ENCODE data around the gene NUDT17. TPM values are rescaled to one million over a fixed set of nuclear protein-coding genes. Genes with fewer than 3 reads are reported as not detected.

Gene NUDT17
- polyA plus RNA-seq, 1 of the 3 experiments (the other 2 are of a cell fraction), result 8.1 TPM

- Histone ChIP-seq H3K27ac (ENCODE audit: low read depth in 2 of 2, low read length in 1 of 2) (peak overlapping the region; percentile 83 to 92), H3K79me2 (ENCODE audit: insufficient read depth) (peaks cover 20% of the 10 kb centered on the region), H3K9me3 (no peaks in the 10 kb centered on the region), H3K4me2 (peak overlapping the region; percentile 76), H3K36me3 (replicated peaks in 1 of 2; ENCODE audit: control insufficient read depth in 1 of 2, insufficient read depth in 2 of 2, low read length in 1 of 2) (peaks cover 18 to 20% of the 10 kb centered on the region in 2 experiments), H3K27me3 (ENCODE audit: insufficient read depth) (no peaks in the 10 kb centered on the region; the same call in 1 of the 2 replicates), H3K4me1 (ENCODE audit: control insufficient read depth in 1 of 2, insufficient read depth in 2 of 2, low read depth in 1 of 2, low read length in 1 of 2) (peaks cover 8 to 9% of the 10 kb centered on the region in 2 experiments; a peak in 3 of 4 replicates), H4K20me1 (ENCODE audit: insufficient read depth) (no peaks in the 10 kb centered on the region; the same call in 1 of the 2 replicates), H3K9ac (peak overlapping the region; percentile 77), H3K4me3 (ENCODE audit: low read depth in 2 of 2, low read length in 1 of 2) (peak overlapping the region; percentile 66 to 83), H3F3A (replicated peaks; ENCODE audit: insufficient read depth) (no peaks in the 10 kb centered on the region), H2AFZ (ENCODE audit: low read depth) (peak overlapping the region; percentile 88), H3K9me2 (no peaks in the 10 kb centered on the region)
- ChIA-PET CTCF (interaction anchor here (0.5 to 9.4 kb wide), 9 partner anchors 9 to 148 kb away, joined by 3 to 162 read pairs (median 3); partner anchors contain the start of genes LIX1L and NUDT17), POLR2A (interaction anchor here (1.0 to 4.6 kb wide), 9 partner anchors 10 to 149 kb away, joined by 3 to 66 read pairs (median 8); partner anchors contain the start of genes ANKRD34A, ANKRD35, LIX1L and NUDT17)
- no peak for TF ChIP-seq RXRA (IDR thresholded peaks at IDR 0.05; ENCODE audit: borderline replicate concordance, low read depth)
- no peak for TF ChIP-seq FOXM1 (IDR thresholded peaks at IDR 0.05; ENCODE audit: low read depth)
- no peak for TF ChIP-seq EP300 (IDR thresholded peaks at IDR 0.05; ENCODE audit: borderline replicate concordance in 1 of 2, low read depth in 1 of 2, low read length in 1 of 2)
- TF ChIP-seq SIN3A (IDR thresholded peaks at IDR 0.05; ENCODE audit: borderline replicate concordance, low read depth, low read length), result peak; percentile 30; the same call in 1 of the 2 replicates
- TF ChIP-seq EZH2phosphoT487 (IDR thresholded peaks at IDR 0.05; ENCODE audit: borderline replicate concordance, low read depth), result no peak
- TF ChIP-seq RFX5 (IDR thresholded peaks at IDR 0.05; ENCODE audit: low read length), result no peak
- TF ChIP-seq JUND (IDR thresholded peaks at IDR 0.05), result no peak
- TF ChIP-seq, protein P1, sequence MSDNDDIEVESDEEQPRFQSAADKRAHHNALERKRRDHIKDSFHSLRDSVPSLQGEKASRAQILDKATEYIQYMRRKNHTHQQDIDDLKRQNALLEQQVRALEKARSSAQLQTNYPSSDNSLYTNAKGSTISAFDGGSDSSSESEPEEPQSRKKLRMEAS (IDR thresholded peaks at IDR 0.05; ENCODE audit: low read depth), result peak; percentile 38; the same call in 1 of the 2 replicates
- no peak; the same call in 1 of the 2 replicates for TF ChIP-seq NFIC (IDR thresholded peaks at IDR 0.05; ENCODE audit: borderline replicate concordance)
- no peak for TF ChIP-seq YY1 (IDR thresholded peaks at IDR 0.05; ENCODE audit: low read depth)
- peak; percentile 57; the same call in 1 of the 2 replicates for TF ChIP-seq TAF1 (IDR thresholded peaks at IDR 0.05; ENCODE audit: borderline replicate concordance, low read depth, low read length)
- TF ChIP-seq, protein P2, sequence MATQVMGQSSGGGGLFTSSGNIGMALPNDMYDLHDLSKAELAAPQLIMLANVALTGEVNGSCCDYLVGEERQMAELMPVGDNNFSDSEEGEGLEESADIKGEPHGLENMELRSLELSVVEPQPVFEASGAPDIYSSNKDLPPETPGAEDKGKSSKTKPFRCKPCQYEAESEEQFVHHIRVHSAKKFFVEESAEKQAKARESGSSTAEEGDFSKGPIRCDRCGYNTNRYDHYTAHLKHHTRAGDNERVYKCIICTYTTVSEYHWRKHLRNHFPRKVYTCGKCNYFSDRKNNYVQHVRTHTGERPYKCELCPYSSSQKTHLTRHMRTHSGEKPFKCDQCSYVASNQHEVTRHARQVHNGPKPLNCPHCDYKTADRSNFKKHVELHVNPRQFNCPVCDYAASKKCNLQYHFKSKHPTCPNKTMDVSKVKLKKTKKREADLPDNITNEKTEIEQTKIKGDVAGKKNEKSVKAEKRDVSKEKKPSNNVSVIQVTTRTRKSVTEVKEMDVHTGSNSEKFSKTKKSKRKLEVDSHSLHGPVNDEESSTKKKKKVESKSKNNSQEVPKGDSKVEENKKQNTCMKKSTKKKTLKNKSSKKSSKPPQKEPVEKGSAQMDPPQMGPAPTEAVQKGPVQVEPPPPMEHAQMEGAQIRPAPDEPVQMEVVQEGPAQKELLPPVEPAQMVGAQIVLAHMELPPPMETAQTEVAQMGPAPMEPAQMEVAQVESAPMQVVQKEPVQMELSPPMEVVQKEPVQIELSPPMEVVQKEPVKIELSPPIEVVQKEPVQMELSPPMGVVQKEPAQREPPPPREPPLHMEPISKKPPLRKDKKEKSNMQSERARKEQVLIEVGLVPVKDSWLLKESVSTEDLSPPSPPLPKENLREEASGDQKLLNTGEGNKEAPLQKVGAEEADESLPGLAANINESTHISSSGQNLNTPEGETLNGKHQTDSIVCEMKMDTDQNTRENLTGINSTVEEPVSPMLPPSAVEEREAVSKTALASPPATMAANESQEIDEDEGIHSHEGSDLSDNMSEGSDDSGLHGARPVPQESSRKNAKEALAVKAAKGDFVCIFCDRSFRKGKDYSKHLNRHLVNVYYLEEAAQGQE (IDR thresholded peaks at IDR 0.05; ENCODE audit: low read depth, low read length), result no peak
- TF ChIP-seq TEAD4 (IDR thresholded peaks at IDR 0.05; ENCODE audit: borderline replicate concordance, insufficient read depth), result no peak
- TF ChIP-seq SMC3 (IDR thresholded peaks at IDR 0.05; ENCODE audit: low read depth, low read length), result no peak
- TF ChIP-seq ZBTB33 (IDR thresholded peaks at IDR 0.05; ENCODE audit: borderline replicate concordance, low read depth), result peak; percentile 52; the same call in 1 of the 2 replicates
- no peak for TF ChIP-seq MEF2A (IDR thresholded peaks at IDR 0.05; ENCODE audit: borderline replicate concordance, low read depth)
- TF ChIP-seq PBX3 (IDR thresholded peaks at IDR 0.05), result no peak
- no peak for TF ChIP-seq RCOR1 (IDR thresholded peaks at IDR 0.05; ENCODE audit: low read length)
- TF ChIP-seq POLR2AphosphoS5 (IDR thresholded peaks at IDR 0.05; ENCODE audit: low read depth, low read length), result peak; percentile 54
- 0% methylated on average over 16 of the region's 41 CpGs for WGBS (ENCODE audit: low lambda C conversion rate)
- peak; percentile 92 for DNase-seq
These were observed 14.1 kb downstream of the NUDT17 start for GRCh38 chr1:145859491-145860023.
